ENCODE measurements around the gene NEURL1B. TPM values are rescaled to one million over a fixed set of nuclear protein-coding genes. Genes with fewer than 3 reads are reported as not detected.

The NEURL1B gene
- total RNA-seq, 1 donor from 2014 or later, result 9.8 TPM

DNA sequence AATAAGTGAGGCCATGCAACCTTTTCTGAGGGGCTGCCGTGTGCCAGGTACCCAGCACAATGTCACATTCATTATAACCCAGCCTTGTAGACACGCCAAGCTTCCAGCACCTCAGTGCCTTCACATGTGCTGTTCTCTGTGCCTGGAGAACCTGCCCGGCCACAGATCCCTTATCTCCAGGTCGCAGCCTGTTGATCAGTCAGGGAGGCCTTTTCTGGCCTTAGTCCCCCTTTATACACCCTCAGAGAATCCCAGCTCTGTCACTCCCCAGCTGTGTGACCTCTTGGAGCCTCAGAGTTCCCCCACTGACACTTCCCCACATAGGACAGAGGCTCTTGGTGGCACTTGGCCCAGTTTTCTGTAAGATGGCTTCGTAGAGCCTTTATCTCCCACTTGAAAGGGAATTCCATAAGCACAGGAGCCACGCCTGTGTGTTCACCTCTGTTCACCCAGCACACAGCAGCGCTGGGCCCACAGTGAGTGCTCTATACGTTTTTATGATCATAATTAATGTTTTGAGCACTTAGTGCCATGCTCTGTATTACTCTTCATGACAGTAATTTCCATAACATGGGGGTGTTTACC is 38.7 kb downstream of the NEURL1B start:
- TF ChIP-seq, protein P1, sequence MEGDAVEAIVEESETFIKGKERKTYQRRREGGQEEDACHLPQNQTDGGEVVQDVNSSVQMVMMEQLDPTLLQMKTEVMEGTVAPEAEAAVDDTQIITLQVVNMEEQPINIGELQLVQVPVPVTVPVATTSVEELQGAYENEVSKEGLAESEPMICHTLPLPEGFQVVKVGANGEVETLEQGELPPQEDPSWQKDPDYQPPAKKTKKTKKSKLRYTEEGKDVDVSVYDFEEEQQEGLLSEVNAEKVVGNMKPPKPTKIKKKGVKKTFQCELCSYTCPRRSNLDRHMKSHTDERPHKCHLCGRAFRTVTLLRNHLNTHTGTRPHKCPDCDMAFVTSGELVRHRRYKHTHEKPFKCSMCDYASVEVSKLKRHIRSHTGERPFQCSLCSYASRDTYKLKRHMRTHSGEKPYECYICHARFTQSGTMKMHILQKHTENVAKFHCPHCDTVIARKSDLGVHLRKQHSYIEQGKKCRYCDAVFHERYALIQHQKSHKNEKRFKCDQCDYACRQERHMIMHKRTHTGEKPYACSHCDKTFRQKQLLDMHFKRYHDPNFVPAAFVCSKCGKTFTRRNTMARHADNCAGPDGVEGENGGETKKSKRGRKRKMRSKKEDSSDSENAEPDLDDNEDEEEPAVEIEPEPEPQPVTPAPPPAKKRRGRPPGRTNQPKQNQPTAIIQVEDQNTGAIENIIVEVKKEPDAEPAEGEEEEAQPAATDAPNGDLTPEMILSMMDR (IDR thresholded peaks at IDR 0.05; ENCODE audit: insufficient read depth, low read depth, low read length), result no peak
- TF ChIP-seq EZH2 (IDR thresholded peaks at IDR 0.05; ENCODE audit: insufficient read depth, low read length), result no peak
- Mint-ChIP-seq H3K27ac (ENCODE audit: unreplicated experiment) (no peak overlapping the region), H3K27me3 (ENCODE audit: low read depth, unreplicated experiment) (peaks cover 34% of the 10 kb centered on the region), H3K4me1 (ENCODE audit: low read depth, unreplicated experiment) (no peaks in the 10 kb centered on the region), H3K4me3 (ENCODE audit: unreplicated experiment) (no peak overlapping the region), H3K9me3 (ENCODE audit: unreplicated experiment) (peaks cover 12% of the 10 kb centered on the region), H3K36me3 (ENCODE audit: low read depth, unreplicated experiment) (peaks cover 22% of the 10 kb centered on the region)
- Histone ChIP-seq H3K27me3 (ENCODE audit: insufficient read depth, low read length) (peaks cover 9% of the 10 kb centered on the region), H3K4me1 (ENCODE audit: insufficient read depth, low read length) (no peaks in the 10 kb centered on the region), H3K79me2 (ENCODE audit: insufficient read depth, low read length) (no peaks in the 10 kb centered on the region), H3K9ac (ENCODE audit: low read length) (no peak overlapping the region), H3K36me3 (ENCODE audit: insufficient read depth, low read length) (no peaks in the 10 kb centered on the region), H3K9me3 (ENCODE audit: insufficient read depth, low read depth, low read length) (no peaks in the 10 kb centered on the region), H2AFZ (ENCODE audit: low read depth, low read length) (no peak overlapping the region), H4K20me1 (ENCODE audit: insufficient read depth, low read length) (no peaks in the 10 kb centered on the region), H3K4me2 (ENCODE audit: low read length) (no peak overlapping the region), H3K27ac (ENCODE audit: low read depth, low read length) (no peak overlapping the region), H3K4me3 (ENCODE audit: insufficient read depth, low read depth, low read length) (no peak overlapping the region)
- FAIRE-seq, result no peak
- no peak for DNase-seq (ENCODE audit: low read depth)

DNA sequence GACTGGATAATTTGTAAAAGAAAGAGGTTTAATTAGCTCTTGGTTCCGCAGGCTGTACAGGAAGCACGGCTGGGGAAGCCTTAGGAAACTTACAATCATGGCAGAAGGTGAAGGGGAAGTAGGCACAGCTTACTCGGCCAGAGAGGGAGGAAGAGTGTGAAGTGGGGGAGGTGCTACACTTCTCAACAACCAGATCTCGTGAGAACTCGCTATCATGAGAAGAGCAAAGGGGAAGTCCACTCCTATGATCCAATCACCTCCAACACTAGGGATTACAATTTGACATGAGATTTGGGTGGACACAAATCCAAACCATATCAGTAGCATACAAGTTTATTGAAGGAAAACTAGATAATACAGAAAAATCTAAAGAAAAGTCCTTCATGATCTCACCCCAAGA is 39.9 kb downstream of the NEURL1B start:
- Histone ChIP-seq H3K27ac (ENCODE audit: low read depth, low read length) (no peak overlapping the region), H4K20me1 (ENCODE audit: insufficient read depth, low read length) (no peaks in the 10 kb centered on the region), H3K36me3 (ENCODE audit: insufficient read depth, low read length) (no peaks in the 10 kb centered on the region), H3K4me3 (ENCODE audit: insufficient read depth, low read depth, low read length) (no peak overlapping the region), H3K4me1 (ENCODE audit: insufficient read depth, low read length) (peaks cover 1% of the 10 kb centered on the region), H3K27me3 (ENCODE audit: insufficient read depth, low read length) (peaks cover 9% of the 10 kb centered on the region), H3K9ac (ENCODE audit: low read length) (no peak overlapping the region), H3K79me2 (ENCODE audit: insufficient read depth, low read length) (no peaks in the 10 kb centered on the region), H3K9me3 (ENCODE audit: insufficient read depth, low read depth, low read length) (no peaks in the 10 kb centered on the region), H2AFZ (ENCODE audit: low read depth, low read length) (no peak overlapping the region), H3K4me2 (ENCODE audit: low read length) (no peak overlapping the region)
- Mint-ChIP-seq H3K9me3 (ENCODE audit: unreplicated experiment) (peaks cover 19% of the 10 kb centered on the region), H3K27ac (ENCODE audit: unreplicated experiment) (no peak overlapping the region), H3K4me3 (ENCODE audit: unreplicated experiment) (no peak overlapping the region), H3K27me3 (ENCODE audit: low read depth, unreplicated experiment) (peaks cover 37% of the 10 kb centered on the region), H3K4me1 (ENCODE audit: low read depth, unreplicated experiment) (no peaks in the 10 kb centered on the region), H3K36me3 (ENCODE audit: low read depth, unreplicated experiment) (peaks cover 30% of the 10 kb centered on the region)
- DNase-seq (ENCODE audit: low read depth), result no peak
- FAIRE-seq, result no peak
- TF ChIP-seq, protein P1 (IDR thresholded peaks at IDR 0.05; ENCODE audit: insufficient read depth, low read depth, low read length), result no peak
- TF ChIP-seq EZH2 (IDR thresholded peaks at IDR 0.05; ENCODE audit: insufficient read depth, low read length), result no peak

DNA sequence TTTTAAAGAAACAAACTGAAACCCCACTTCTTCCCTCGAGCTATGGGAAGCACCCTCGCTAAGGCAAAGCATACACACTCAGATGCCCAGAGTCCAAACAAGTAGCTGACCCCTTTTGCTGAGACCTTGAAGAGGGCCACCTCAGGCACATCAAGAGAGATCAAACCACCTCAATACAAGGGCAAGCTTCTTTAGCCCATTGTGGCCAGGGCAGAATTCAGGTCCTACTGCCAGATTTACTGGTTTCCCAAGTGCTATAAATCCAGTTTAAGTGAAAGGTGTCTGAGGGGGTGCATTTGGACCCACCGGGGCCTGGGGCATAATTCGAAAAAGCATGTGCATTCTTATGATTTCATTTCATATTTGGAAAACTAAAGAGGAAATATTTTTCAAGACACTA is 40.4 kb downstream of the NEURL1B start:
- peaks cover 30% of the 10 kb centered on the region for H3K36me3 Mint-ChIP-seq (ENCODE audit: low read depth, unreplicated experiment)
- Histone ChIP-seq H3K4me2 (ENCODE audit: low read length) (no peak overlapping the region), H3K36me3 (ENCODE audit: insufficient read depth, low read length) (no peaks in the 10 kb centered on the region), H3K27ac (ENCODE audit: low read depth, low read length) (no peak overlapping the region), H3K9me3 (ENCODE audit: insufficient read depth, low read depth, low read length) (no peaks in the 10 kb centered on the region), H4K20me1 (ENCODE audit: insufficient read depth, low read length) (no peaks in the 10 kb centered on the region), H3K4me3 (ENCODE audit: insufficient read depth, low read depth, low read length) (no peak overlapping the region), H3K27me3 (ENCODE audit: insufficient read depth, low read length) (peaks cover 9% of the 10 kb centered on the region), H3K79me2 (ENCODE audit: insufficient read depth, low read length) (no peaks in the 10 kb centered on the region), H3K9ac (ENCODE audit: low read length) (no peak overlapping the region), H2AFZ (ENCODE audit: low read depth, low read length) (no peak overlapping the region), H3K4me1 (ENCODE audit: insufficient read depth, low read length) (peaks cover 4% of the 10 kb centered on the region)
- no peak overlapping the region for H3K27ac Mint-ChIP-seq (ENCODE audit: unreplicated experiment)
- FAIRE-seq (no peak), DNase-seq (ENCODE audit: low read depth) (no peak)
- peaks cover 36% of the 10 kb centered on the region for H3K27me3 Mint-ChIP-seq (ENCODE audit: low read depth, unreplicated experiment)
- peaks cover 19% of the 10 kb centered on the region for H3K9me3 Mint-ChIP-seq (ENCODE audit: unreplicated experiment)
- TF ChIP-seq, protein P1 (IDR thresholded peaks at IDR 0.05; ENCODE audit: insufficient read depth, low read depth, low read length), result no peak
- no peak for TF ChIP-seq EZH2 (IDR thresholded peaks at IDR 0.05; ENCODE audit: insufficient read depth, low read length)
- no peaks in the 10 kb centered on the region for H3K4me1 Mint-ChIP-seq (ENCODE audit: low read depth, unreplicated experiment)
- no peak overlapping the region for H3K4me3 Mint-ChIP-seq (ENCODE audit: unreplicated experiment)
